Bronchial epithelial cell (primary cell): ENCODE measurements around the gene SETD1B. TPM values are rescaled to one million over a fixed set of nuclear protein-coding genes. Genes with fewer than 3 reads are reported as not detected.
"Not testable (repeated sequence)": the region's sequence is repeated elsewhere in the genome, so short reads cannot be mapped to it uniquely, and the experiment has no call there.

Source experiments
- DNase-seq: peaks from one replicate; pipeline ENCODE4 v3.0.0-alpha.2; 2010; ENCODE audit warnings: low read depth
- FAIRE-seq: peaks from 2 replicates; lab custom pipeline; 2011; peaks lifted over from hg19 to GRCh38; lab: Jason Lieb, UNC
- H3K27me3 ChIP-seq: 2 replicates; pipeline ENCODE4 v1.5.1; 2011; ENCODE audit warnings: low read length; ENCODE audit not compliant: control insufficient read depth, insufficient read depth
- H3K36me3 ChIP-seq: 2 replicates; pipeline ENCODE4 v1.5.1; 2011; ENCODE audit warnings: low read length; ENCODE audit not compliant: control insufficient read depth, insufficient read depth
- H3K4me3 ChIP-seq: 2 replicates; pipeline ENCODE4 v1.5.1; 2011; ENCODE audit warnings: mild to moderate bottlenecking, low read depth, low read length, control low read depth
- CTCF ChIP-seq: IDR thresholded peaks from 2 replicates; pipeline ENCODE4 v1.5.1; 2011; ENCODE audit warnings: mild to moderate bottlenecking, moderate library complexity, low read length, control low read depth, inconsistent platforms; ENCODE audit not compliant: insufficient read depth, severe bottlenecking
- total RNA-seq: library from RNA; depleted of rRNA; stranded (reverse); fragments of >200 nt; gene quantifications from 2 replicates; pipeline ENCODE4 v1.2.1, GENCODE V29; 2014

The SETD1B gene
- total RNA-seq, 1 donor from 2014 or later, result 1.8 TPM

- Histone ChIP-seq H3K36me3 (no peaks in the 10 kb centered on the region), H3K4me3 (no peak overlapping the region), H3K27me3 (no peaks in the 10 kb centered on the region)
- TF ChIP-seq CTCF, result no peak
- DNase-seq (no peak), FAIRE-seq (no peak)
Observed at GRCh38 chr12:121845701-121846100, 41.9 kb downstream of the SETD1B start.

- no peaks in the 10 kb centered on the region for H3K27me3 ChIP-seq
- H3K4me3 ChIP-seq, result no peak overlapping the region
- no peak for DNase-seq
- FAIRE-seq, result no peak
- no peak for TF ChIP-seq CTCF
- no peaks in the 10 kb centered on the region for H3K36me3 ChIP-seq
Observed at GRCh38 chr12:121849211-121849610, 45.4 kb downstream of the SETD1B start.

- DNase-seq, result no peak
Observed at GRCh38 chr12:121849665-121850064, 45.9 kb downstream of the SETD1B start.

GRCh38 chr12:121852392-121852791, 48.6 kb downstream of the SETD1B start:
- not testable (repeated sequence) for FAIRE-seq, H3K27me3 ChIP-seq, H3K4me3 ChIP-seq, H3K36me3 ChIP-seq, DNase-seq

More at GRCh38 chr12:121849665-121850064, 45.9 kb downstream of the SETD1B start:
- Histone ChIP-seq H3K4me3 (no peak overlapping the region), H3K27me3 (no peaks in the 10 kb centered on the region), H3K36me3 (no peaks in the 10 kb centered on the region)
- FAIRE-seq, result no peak
- TF ChIP-seq CTCF, result no peak

- DNase-seq (no peak), FAIRE-seq (no peak)
- no peaks in the 10 kb centered on the region for H3K36me3 ChIP-seq
- no peak overlapping the region for H3K4me3 ChIP-seq
- no peak for TF ChIP-seq CTCF
- no peaks in the 10 kb centered on the region for H3K27me3 ChIP-seq
Observed at GRCh38 chr12:121857322-121858246, 53.8 kb downstream of the SETD1B start.

- no peak for TF ChIP-seq CTCF
- no peak overlapping the region for H3K4me3 ChIP-seq
- FAIRE-seq, result no peak
- no peaks in the 10 kb centered on the region for H3K36me3 ChIP-seq
- H3K27me3 ChIP-seq, result no peaks in the 10 kb centered on the region
- DNase-seq, result no peak
Observed at GRCh38 chr12:121858318-121858661, 54.5 kb downstream of the SETD1B start.
